ENCODE measurements around the gene MYOCOS. TPM values are rescaled to one million over a fixed set of nuclear protein-coding genes. Genes with fewer than 3 reads are reported as not detected.

MYOCOS gene
- not detected in 2 replicates for total RNA-seq

GRCh38 chr1:171622152-171622462 is at the start of gene MYOCOS:
TSS of gene MYOCOS (plus strand) at chr1:171622243. CDS start at chr1:171623884, 1,641 bp downstream.

GRCh38 chr1:171652234-171652822 is 30.3 kb downstream of the MYOCOS start, which contains the start of gene MYOC:
TSS of gene MYOC (minus strand) at chr1:171652688. CDS start at chr1:171652611, 77 bp downstream.

Other genes with a start within 250 kb of the MYOCOS start
- 43.2 and 45.3 TPM in 2 replicates for gene PRRC2C, start 136.7 kb upstream of the MYOCOS start, total RNA-seq
- gene MYOC, start 30.4 kb downstream of the MYOCOS start, total RNA-seq = not detected in 2 replicates
- gene VAMP4, start 119.8 kb downstream of the MYOCOS start, total RNA-seq = 4.9 and 6.8 TPM in 2 replicates
- gene METTL13, start 159.4 kb downstream of the MYOCOS start, total RNA-seq = 22.1 and 31.6 TPM in 2 replicates
- 0.76 and 0.97 TPM in 2 replicates for gene DNM3, start 219.3 kb downstream of the MYOCOS start, total RNA-seq